Uterus (tissue), 4 donors: ENCODE data around the gene DTNA. TPM values are rescaled to one million over a fixed set of nuclear protein-coding genes. Genes with fewer than 3 reads are reported as not detected.

Experiments used
- DNase-seq, 2 donors: peaks; one replicate each; pipeline ENCODE4 v3.0.0-alpha.2; 2019 to 2020
- H3K27ac ChIP-seq, 2 donors: fragments of 200-600 bp; sonication (generic); 1 replicate in 1 of 2; 2 replicates in 1 of 2; pipeline ENCODE4 v1.5.1; 2016 to 2018
- H3K27me3 ChIP-seq, 2 donors: fragments of 200-600 bp; sonication (generic); one replicate each; pipeline ENCODE4 v1.5.1; 2018 to 2019; ENCODE audit warnings: control low read depth in 1 of 2
- H3K36me3 ChIP-seq, 2 donors: fragments of 200-600 bp; sonication (generic); one replicate each; pipeline ENCODE4 v1.5.1; 2019; ENCODE audit warnings: control low read depth in 1 of 2
- H3K4me1 ChIP-seq, 2 donors: fragments of 200-600 bp; sonication (generic); one replicate each; pipeline ENCODE4 v1.5.1; 2018 to 2019; ENCODE audit warnings: control low read depth in 1 of 2
- H3K4me3 ChIP-seq, 2 donors: fragments of 200-600 bp; sonication (generic); 1 replicate in 1 of 2; 2 replicates in 1 of 2; pipeline ENCODE4 v1.5.1; 2018 to 2019; ENCODE audit warnings: mild to moderate bottlenecking in 1 of 2
- H3K9me3 ChIP-seq, 2 donors: fragments of 200-600 bp; sonication (generic); one replicate each; pipeline ENCODE4 v1.5.1; 2019; ENCODE audit warnings: control low read depth in 1 of 2
- CTCF ChIP-seq, 4 experiments: fragments of 200-600 bp in 2 of 4; fragments of 450-650 bp in 2 of 4; sonication (generic) in 2 of 4; IDR thresholded peaks; one replicate each; pipeline ENCODE4 v1.5.1; 2016 to 2019; ENCODE audit warnings: antibody characterized with exemption in 4 of 4, mild to moderate bottlenecking in 2 of 4, moderate library complexity in 1 of 4
- POLR2A ChIP-seq, 2 donors: fragments of 450-650 bp; IDR thresholded peaks; one replicate each; pipeline ENCODE4 v1.6.1; 2016; ENCODE audit warnings: antibody characterized with exemption in 2 of 2, mild to moderate bottlenecking in 1 of 2, moderate library complexity in 1 of 2
- intact Hi-C: fragments of 100-400 bp; cut with DNase I; formaldehyde crosslinking; loops from one replicate; pipeline ENCODE4 v1.15.1; 2023; ENCODE audit warnings: low total_unique reads
- total RNA-seq, 4 donors: library from RNA; depleted of rRNA in 3 of 4; stranded (reverse); fragments of >200 nt in 3 of 4; gene quantifications; one replicate each; pipeline versions ENCODE4 v1.1.0 to v1.2.4, GENCODE V29; 2014 to 2023
- donor health status: DM: yes; HTN: yes; CAD: no.

DTNA gene
- total RNA-seq, 4 donors from 2014 or later: 13.8 to 229 (median 43.0) TPM

GRCh38 chr18:34816183-34816582 is 106.1 kb downstream of the DTNA start:
- Histone ChIP-seq H3K27ac (no peak overlapping the region), H3K4me3 (no peak overlapping the region)
- DNase-seq: no peak

GRCh38 chr18:34817636-34818035 is 107.5 kb downstream of the DTNA start:
- H3K27me3 ChIP-seq: no peaks in the 10 kb centered on the region
- TF ChIP-seq POLR2A (IDR thresholded peaks at IDR 0.05) (no peak), CTCF (IDR thresholded peaks at IDR 0.05) (no peak)
- H3K4me1 ChIP-seq: no peaks in the 10 kb centered on the region
- H3K9me3 ChIP-seq: no peaks in the 10 kb centered on the region
- no peak for DNase-seq
- intact Hi-C loops: no loop called here
- no peak overlapping the region for H3K27ac ChIP-seq
- no peaks in the 10 kb centered on the region for H3K36me3 ChIP-seq
- no peak overlapping the region for H3K4me3 ChIP-seq

More at GRCh38 chr18:34816183-34816582, 106.1 kb downstream of the DTNA start:
- intact Hi-C loops: no loop called here
- Histone ChIP-seq H3K36me3 (no peaks in the 10 kb centered on the region), H3K27me3 (no peaks in the 10 kb centered on the region), H3K9me3 (no peaks in the 10 kb centered on the region), H3K4me1 (no peaks in the 10 kb centered on the region)
- TF ChIP-seq POLR2A (IDR thresholded peaks at IDR 0.05) (no peak), CTCF (IDR thresholded peaks at IDR 0.05) (no peak)

- TF ChIP-seq POLR2A (IDR thresholded peaks at IDR 0.05): no peak
- TF ChIP-seq CTCF (IDR thresholded peaks at IDR 0.05): no peak
- no peak overlapping the region for H3K27ac ChIP-seq
- H3K4me3 ChIP-seq: no peak overlapping the region
- no peaks in the 10 kb centered on the region for H3K9me3 ChIP-seq
- H3K27me3 ChIP-seq: no peaks in the 10 kb centered on the region
- no peaks in the 10 kb centered on the region for H3K36me3 ChIP-seq
- intact Hi-C loops: no loop called here
- DNase-seq: no peak
- no peaks in the 10 kb centered on the region for H3K4me1 ChIP-seq
These were observed 108.0 kb downstream of the DTNA start for GRCh38 chr18:34818064-34818463.

DNA sequence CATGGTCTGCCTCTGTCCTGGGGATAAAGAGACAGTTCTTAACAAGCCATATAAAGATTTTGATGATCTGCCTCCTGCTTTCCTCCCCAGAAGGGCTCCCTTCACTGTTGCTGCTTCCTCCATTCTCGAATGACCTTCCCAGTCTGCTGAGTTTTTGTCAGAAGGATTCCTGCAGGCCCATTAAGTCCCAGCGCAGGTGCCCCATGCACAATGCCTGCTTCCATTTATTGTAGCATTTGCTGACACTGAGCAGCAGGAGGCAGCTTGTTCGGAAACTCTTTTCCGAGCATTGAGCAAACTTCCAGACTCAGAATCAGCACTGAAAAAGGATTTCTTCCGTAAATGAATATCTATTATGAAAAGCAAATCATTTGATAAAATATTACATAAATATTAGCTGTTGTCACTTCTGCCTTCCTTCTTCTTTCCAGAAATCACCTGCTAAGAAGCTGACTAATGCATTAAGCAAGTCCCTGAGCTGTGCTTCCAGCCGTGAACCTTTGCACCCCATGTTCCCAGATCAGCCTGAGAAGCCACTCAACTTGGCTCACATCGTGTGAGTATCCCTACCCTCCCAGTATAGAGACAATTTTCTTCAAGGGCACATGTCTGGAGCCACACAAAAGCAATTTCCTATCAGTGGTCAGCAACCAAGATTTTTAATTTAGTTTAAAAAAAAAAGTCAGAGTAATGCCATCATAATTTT is 110.4 kb downstream of the DTNA start:
- no peaks in the 10 kb centered on the region for H3K27me3 ChIP-seq
- DNase-seq: no peak
- no peak overlapping the region for H3K27ac ChIP-seq
- intact Hi-C loops: no loop called here
- no peak overlapping the region for H3K4me3 ChIP-seq
- no peaks in the 10 kb centered on the region for H3K9me3 ChIP-seq
- no peaks in the 10 kb centered on the region for H3K4me1 ChIP-seq
- H3K36me3 ChIP-seq: no peaks in the 10 kb centered on the region
- no peak for TF ChIP-seq POLR2A (IDR thresholded peaks at IDR 0.05)
- no peak for TF ChIP-seq CTCF (IDR thresholded peaks at IDR 0.05)

- Histone ChIP-seq H3K36me3 (no peaks in the 10 kb centered on the region), H3K4me1 (no peaks in the 10 kb centered on the region), H3K27ac (no peak overlapping the region), H3K9me3 (no peaks in the 10 kb centered on the region), H3K4me3 (no peak overlapping the region), H3K27me3 (no peaks in the 10 kb centered on the region)
- DNase-seq: no peak
- intact Hi-C loops: no loop called here
- TF ChIP-seq POLR2A (IDR thresholded peaks at IDR 0.05): no peak
- TF ChIP-seq CTCF (IDR thresholded peaks at IDR 0.05): no peak
These were observed 111.6 kb downstream of the DTNA start for GRCh38 chr18:34821669-34822210.
